Activated CD8-positive, alpha-beta memory T cell treated with anti-CD3 and anti-CD28 coated beads, Interleukin-2, amount 10 ng/mL, durations not matched to agents 7 days and 5 days (primary cell): ENCODE measurements around the gene FBXW12. TPM values are rescaled to one million over a fixed set of nuclear protein-coding genes. Genes with fewer than 3 reads are reported as not detected.

Experiments
- ATAC-seq: fragments of 150-1000 bp; cut with Tn5 transposase; one replicate; pipeline ENCODE4 v1.10.0; 2021; ENCODE audit warnings: moderate library complexity
- CTCF ChIA-PET: fragments of 350-600 bp; sonication (Branson Sonifier 250); formaldehyde crosslinking; loops from one replicate; lab custom pipeline; 2021; ENCODE audit warnings: antibody characterized with exemption; lab: Charles Lee
- DNase-seq: peaks from one replicate; pipeline ENCODE4 v3.0.0-alpha.2; 2020
- H3K27ac Mint-ChIP-seq: one replicate; pipeline ENCODE4 v1.8.0; 2021; ENCODE audit warnings: mild to moderate bottlenecking, mixed read lengths
- H3K27me3 Mint-ChIP-seq: one replicate; pipeline ENCODE4 v1.8.0; 2021; ENCODE audit warnings: mixed read lengths
- H3K36me3 Mint-ChIP-seq: one replicate; pipeline ENCODE4 v1.8.0; 2021; ENCODE audit warnings: mild to moderate bottlenecking, mixed read lengths
- H3K4me1 Mint-ChIP-seq: one replicate; pipeline ENCODE4 v1.8.0; 2021; ENCODE audit warnings: mixed read lengths
- H3K4me3 Mint-ChIP-seq: one replicate; pipeline ENCODE4 v1.8.0; 2021; ENCODE audit warnings: mild to moderate bottlenecking, moderate library complexity, mixed read lengths
- H3K9me3 Mint-ChIP-seq: one replicate; pipeline ENCODE4 v1.8.0; 2022; ENCODE audit warnings: low read depth, mixed read lengths
- total RNA-seq, 2 experiments: library from RNA; stranded (reverse); gene quantifications; one replicate each; pipeline ENCODE4 v1.2.3, GENCODE V29; 2021

FBXW12 gene
- total RNA-seq, 2 experiments from 2014 or later, result not detected

GRCh38 chr3:48431224-48432029, 59.4 kb downstream of the FBXW12 start:
- Mint-ChIP-seq H3K4me3 (peak overlapping the region; percentile 68), H3K27ac (no peak overlapping the region), H3K4me1 (peaks cover 16% of the 10 kb centered on the region), H3K36me3 (peaks cover 9% of the 10 kb centered on the region), H3K9me3 (no peaks in the 10 kb centered on the region), H3K27me3 (peaks cover 20% of the 10 kb centered on the region)
- CTCF ChIA-PET, result interaction anchor here (0.8 to 6.3 kb wide), 3 partner anchors 20 to 138 kb away, joined by 3 to 176 read pairs (median 9); partner anchors contain the start of gene ATRIP
- ATAC-seq (no peak), DNase-seq (no peak)

DNA sequence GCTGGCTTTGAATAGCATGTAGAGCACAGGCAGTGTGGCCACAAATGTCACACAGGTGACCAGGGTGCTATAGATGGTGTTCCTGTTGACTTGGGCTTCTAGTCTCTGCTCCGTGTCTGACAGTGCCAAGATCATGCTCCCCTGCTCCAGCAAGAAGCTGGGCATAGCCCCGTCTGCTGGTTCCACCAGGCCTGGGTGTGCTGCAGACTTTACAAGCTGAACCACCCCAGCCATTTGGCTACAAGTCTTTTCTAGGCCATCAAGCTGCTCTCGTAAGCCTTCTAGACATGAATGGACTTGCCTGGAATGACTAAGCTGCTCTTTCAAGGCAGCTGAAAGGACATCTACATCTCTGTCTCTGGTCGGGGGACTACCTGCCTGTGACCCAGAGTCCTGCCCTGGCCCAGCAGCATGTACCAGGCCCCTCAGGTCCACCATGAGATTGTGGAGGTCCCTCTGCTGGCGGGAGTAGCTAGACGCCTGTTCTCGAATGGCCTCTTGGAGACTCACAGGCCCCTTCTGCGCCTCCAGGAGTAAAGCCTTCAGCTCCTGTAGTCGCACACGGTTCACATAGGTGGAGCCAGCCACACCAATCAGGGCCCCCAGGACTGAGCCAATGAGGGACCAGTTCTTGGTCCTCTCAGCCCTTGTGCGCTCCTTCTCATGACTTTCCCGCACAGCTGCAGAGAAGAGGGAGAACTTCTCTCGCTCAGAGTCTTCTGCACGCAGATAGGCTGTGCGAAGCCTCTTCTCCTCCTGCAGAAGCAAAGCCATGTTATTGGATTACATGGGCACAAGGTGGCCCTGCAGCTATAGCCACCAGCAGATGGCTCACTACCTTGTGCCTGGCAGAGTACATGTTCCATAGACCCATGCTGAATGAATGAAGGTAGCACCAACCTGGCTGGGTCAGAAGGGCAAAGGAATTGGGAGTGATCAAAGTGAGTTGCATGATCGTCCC, 60.7 kb downstream of the FBXW12 start:
- ATAC-seq, result no peak
- no peak for DNase-seq
- Mint-ChIP-seq H3K27ac (no peak overlapping the region), H3K27me3 (peaks cover 11% of the 10 kb centered on the region), H3K36me3 (peaks cover 9% of the 10 kb centered on the region), H3K4me1 (peaks cover 18% of the 10 kb centered on the region), H3K4me3 (no peak overlapping the region), H3K9me3 (no peaks in the 10 kb centered on the region)
- CTCF ChIA-PET, result interaction anchor here (1.0 to 6.3 kb wide), 14 partner anchors 9 to 241 kb away, joined by 3 to 176 read pairs (median 6); partner anchors contain the start of genes ATRIP and PFKFB4

GRCh38 chr3:48433472-48434118, 61.6 kb downstream of the FBXW12 start:
- H3K27me3 Mint-ChIP-seq, result peaks cover 2% of the 10 kb centered on the region
- no peak overlapping the region for H3K4me3 Mint-ChIP-seq
- no peak overlapping the region for H3K27ac Mint-ChIP-seq
- no peak for DNase-seq
- CTCF ChIA-PET, result interaction anchor here (0.7 to 6.3 kb wide), 17 partner anchors 15 to 242 kb away, joined by 3 to 176 read pairs (median 5); partner anchors contain the start of genes ATRIP, NME6 and PFKFB4
- no peaks in the 10 kb centered on the region for H3K9me3 Mint-ChIP-seq
- ATAC-seq, result no peak
- H3K36me3 Mint-ChIP-seq, result peaks cover 9% of the 10 kb centered on the region
- peaks cover 26% of the 10 kb centered on the region for H3K4me1 Mint-ChIP-seq

DNA sequence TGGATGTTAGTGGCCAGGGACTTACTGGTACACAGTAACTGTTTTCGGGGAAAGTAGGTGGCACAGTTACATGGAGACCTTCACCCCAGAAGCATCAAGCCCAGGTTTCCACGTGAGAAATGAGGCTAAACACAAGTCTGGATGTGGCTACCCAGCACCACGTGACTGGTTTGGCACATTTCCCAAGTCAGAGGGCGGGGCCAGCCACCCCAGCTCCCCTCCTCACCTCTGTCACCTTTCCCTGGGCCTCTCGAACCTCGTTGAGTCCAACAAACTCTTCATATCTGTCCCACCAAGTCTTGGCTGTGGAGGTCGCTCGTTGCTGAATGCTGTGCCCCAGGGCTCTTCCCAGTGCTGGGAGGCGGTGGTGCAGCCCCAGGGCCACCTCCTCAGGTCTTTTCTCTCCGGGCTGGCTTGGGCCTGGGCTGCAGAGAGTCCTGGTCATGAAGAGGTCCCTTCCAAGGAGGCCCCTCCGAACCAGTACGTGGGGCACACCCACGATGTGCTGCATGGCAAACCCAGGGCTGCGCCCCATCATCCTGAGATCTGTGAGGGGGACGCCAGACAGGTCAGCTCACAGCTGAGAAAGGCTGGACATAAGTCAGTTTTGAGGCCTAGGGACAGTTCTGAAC, 62.7 kb downstream of the FBXW12 start:
- Mint-ChIP-seq H3K4me3 (no peak overlapping the region), H3K4me1 (peaks cover 34% of the 10 kb centered on the region), H3K9me3 (no peaks in the 10 kb centered on the region), H3K36me3 (peaks cover 10% of the 10 kb centered on the region), H3K27ac (no peak overlapping the region), H3K27me3 (peaks cover 2% of the 10 kb centered on the region)
- CTCF ChIA-PET, result interaction anchor here (0.7 to 6.3 kb wide), 11 partner anchors 16 to 202 kb away, joined by 3 to 176 read pairs (median 31); partner anchors contain the start of genes ATRIP, NME6 and SHISA5
- ATAC-seq (no peak), DNase-seq (no peak)

- CTCF ChIA-PET, result interaction anchor here (0.6 to 6.3 kb wide), 51 partner anchors 7 to 268 kb away, joined by 3 to 176 read pairs (median 9); partner anchors contain the start of genes ATRIP, NME6, PFKFB4 and SHISA5
- H3K9me3 Mint-ChIP-seq, result no peaks in the 10 kb centered on the region
- peaks cover 12% of the 10 kb centered on the region for H3K36me3 Mint-ChIP-seq
- no peak overlapping the region for H3K4me3 Mint-ChIP-seq
- DNase-seq (no peak), ATAC-seq (no peak)
- no peaks in the 10 kb centered on the region for H3K27me3 Mint-ChIP-seq
- H3K4me1 Mint-ChIP-seq, result peaks cover 37% of the 10 kb centered on the region
- H3K27ac Mint-ChIP-seq, result no peak overlapping the region
These were observed 63.2 kb downstream of the FBXW12 start for GRCh38 chr3:48435223-48435595.

- no peaks in the 10 kb centered on the region for H3K9me3 Mint-ChIP-seq
- peaks cover 34% of the 10 kb centered on the region for H3K4me1 Mint-ChIP-seq
- H3K27me3 Mint-ChIP-seq, result no peaks in the 10 kb centered on the region
- H3K27ac Mint-ChIP-seq, result no peak overlapping the region
- ATAC-seq (peak; percentile 38), DNase-seq (peak; percentile 90)
- H3K4me3 Mint-ChIP-seq, result no peak overlapping the region
- peaks cover 16% of the 10 kb centered on the region for H3K36me3 Mint-ChIP-seq
- CTCF ChIA-PET, result interaction anchor here (0.6 to 6.3 kb wide), 97 partner anchors 8 to 820 kb away, joined by 3 to 176 read pairs (median 6); partner anchors contain the start of genes ATRIP, CDC25A, IP6K2 and NME6
These were observed 63.9 kb downstream of the FBXW12 start for GRCh38 chr3:48435774-48436476.

DNA sequence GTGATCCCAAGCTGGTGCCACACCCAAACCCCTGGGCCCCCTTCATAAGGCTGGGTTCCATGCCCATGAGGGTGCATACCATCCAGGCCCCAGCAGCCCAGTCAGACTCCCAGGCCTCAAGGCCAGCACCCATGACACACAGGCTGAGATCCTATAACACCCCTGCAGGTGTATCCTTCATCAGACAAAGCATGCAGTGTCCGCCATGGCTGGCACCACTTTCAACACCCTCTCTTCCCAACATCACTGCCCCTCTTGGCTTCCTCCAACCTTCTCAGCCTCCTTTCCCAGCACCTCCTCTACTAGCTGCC, 64.4 kb downstream of the FBXW12 start:
- H3K27me3 Mint-ChIP-seq, result no peaks in the 10 kb centered on the region
- H3K36me3 Mint-ChIP-seq, result peaks cover 16% of the 10 kb centered on the region
- H3K4me1 Mint-ChIP-seq, result peaks cover 34% of the 10 kb centered on the region
- H3K27ac Mint-ChIP-seq, result no peak overlapping the region
- no peaks in the 10 kb centered on the region for H3K9me3 Mint-ChIP-seq
- no peak overlapping the region for H3K4me3 Mint-ChIP-seq
- DNase-seq (no peak), ATAC-seq (no peak)
- CTCF ChIA-PET, result interaction anchor here (0.6 to 6.3 kb wide), 94 partner anchors 9 to 820 kb away, joined by 3 to 176 read pairs (median 6); partner anchors contain the start of genes ATRIP, CDC25A, IP6K2 and NME6

- CTCF ChIA-PET, result interaction anchor here (0.7 to 6.3 kb wide), 42 partner anchors 9 to 249 kb away, joined by 3 to 176 read pairs (median 14); partner anchors contain the start of genes ATRIP, CDC25A, NME6 and PFKFB4
- ATAC-seq, result no peak
- H3K27ac Mint-ChIP-seq, result no peak overlapping the region
- H3K9me3 Mint-ChIP-seq, result no peaks in the 10 kb centered on the region
- no peak for DNase-seq
- H3K4me3 Mint-ChIP-seq, result no peak overlapping the region
- H3K4me1 Mint-ChIP-seq, result peaks cover 35% of the 10 kb centered on the region
- H3K27me3 Mint-ChIP-seq, result no peaks in the 10 kb centered on the region
- peaks cover 16% of the 10 kb centered on the region for H3K36me3 Mint-ChIP-seq
These were observed 64.8 kb downstream of the FBXW12 start for GRCh38 chr3:48436855-48437254.

- ATAC-seq, result no peak
- no peak overlapping the region for H3K27ac Mint-ChIP-seq
- H3K27me3 Mint-ChIP-seq, result no peaks in the 10 kb centered on the region
- H3K36me3 Mint-ChIP-seq, result peaks cover 23% of the 10 kb centered on the region
- no peak for DNase-seq
- CTCF ChIA-PET, result interaction anchor here (3.0 to 6.3 kb wide), 5 partner anchors 13 to 121 kb away, joined by 55 to 176 read pairs (median 110); partner anchors contain the start of genes ATRIP, PFKFB4 and SHISA5
- no peaks in the 10 kb centered on the region for H3K9me3 Mint-ChIP-seq
- peaks cover 38% of the 10 kb centered on the region for H3K4me1 Mint-ChIP-seq
- H3K4me3 Mint-ChIP-seq, result no peak overlapping the region
These were observed 65.8 kb downstream of the FBXW12 start for GRCh38 chr3:48437812-48438211.

- H3K36me3 Mint-ChIP-seq, result peaks cover 27% of the 10 kb centered on the region
- H3K4me3 Mint-ChIP-seq, result peak within 1 kb of the TSS; percentile 97
- CTCF ChIA-PET, result interaction anchor here (0.6 to 3.4 kb wide), 24 partner anchors 8 to 210 kb away, joined by 3 to 24 read pairs (median 4); partner anchors contain the start of genes PFKFB4, PLXNB1, UQCRC1 and ZNF589
- ATAC-seq, result peak; percentile 96
- H3K9me3 Mint-ChIP-seq, result no peaks in the 10 kb centered on the region
- peaks cover 45% of the 10 kb centered on the region for H3K4me1 Mint-ChIP-seq
- DNase-seq, result peak; percentile 99
- no peaks in the 10 kb centered on the region for H3K27me3 Mint-ChIP-seq
- peak within 1 kb of the TSS; percentile 97 for H3K27ac Mint-ChIP-seq
These were observed 68.0 kb downstream of the FBXW12 start, which contains the start of the genes CCDC51 and TMA7 for GRCh38 chr3:48439820-48440589. Gene CCDC51, minus strand, starts transcription at chr3:48440119. Its CDS starts 4,991 bp downstream, at chr3:48435128. Gene TMA7, plus strand, starts transcription at chr3:48440257. Its CDS starts 40 bp downstream, at chr3:48440297.

- H3K27me3 Mint-ChIP-seq, result no peaks in the 10 kb centered on the region
- peak overlapping the region; percentile 97 for H3K27ac Mint-ChIP-seq
- H3K36me3 Mint-ChIP-seq, result peaks cover 27% of the 10 kb centered on the region
- DNase-seq (no peak), ATAC-seq (peak; percentile 5)
- no peaks in the 10 kb centered on the region for H3K9me3 Mint-ChIP-seq
- H3K4me1 Mint-ChIP-seq, result peaks cover 47% of the 10 kb centered on the region
- CTCF ChIA-PET, result interaction anchor here (0.6 to 3.4 kb wide), 14 partner anchors 12 to 210 kb away, joined by 3 to 24 read pairs (median 6); partner anchors contain the start of gene PFKFB4
- H3K4me3 Mint-ChIP-seq, result peak overlapping the region; percentile 97
These were observed 68.6 kb downstream of the FBXW12 start for GRCh38 chr3:48440590-48440958.
